ENCODE results near the gene CYB5R4. TPM values are rescaled to one million over a fixed set of nuclear protein-coding genes. Genes with fewer than 3 reads are reported as not detected.

CYB5R4 gene
- total and polyA plus RNA-seq, 4 donors = 11.1 to 14.8 (median 12.4) TPM

DNA sequence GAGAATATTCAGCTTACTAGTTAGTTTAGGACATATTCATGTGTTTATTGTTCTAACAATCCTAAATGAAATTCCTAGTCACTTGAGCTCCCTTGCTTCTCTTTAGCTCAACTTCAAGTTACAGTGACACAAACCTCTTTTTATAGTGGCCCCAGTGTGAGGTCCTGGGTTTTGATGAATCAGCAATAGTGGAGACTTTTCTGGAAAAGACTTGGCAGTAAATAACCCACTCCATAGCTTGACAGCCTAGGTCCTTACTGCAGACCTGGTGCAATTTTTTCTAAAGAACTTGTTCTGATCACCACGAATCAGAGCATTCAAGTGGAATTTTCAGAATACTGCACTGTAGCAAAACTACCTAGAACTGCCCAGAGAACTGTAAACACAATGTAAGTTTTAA, 13.2 kb upstream of the CYB5R4 start:
- DNase-seq (ENCODE audit: low read depth in 4 of 6, low spot score in 6 of 6) = no peak

DNA sequence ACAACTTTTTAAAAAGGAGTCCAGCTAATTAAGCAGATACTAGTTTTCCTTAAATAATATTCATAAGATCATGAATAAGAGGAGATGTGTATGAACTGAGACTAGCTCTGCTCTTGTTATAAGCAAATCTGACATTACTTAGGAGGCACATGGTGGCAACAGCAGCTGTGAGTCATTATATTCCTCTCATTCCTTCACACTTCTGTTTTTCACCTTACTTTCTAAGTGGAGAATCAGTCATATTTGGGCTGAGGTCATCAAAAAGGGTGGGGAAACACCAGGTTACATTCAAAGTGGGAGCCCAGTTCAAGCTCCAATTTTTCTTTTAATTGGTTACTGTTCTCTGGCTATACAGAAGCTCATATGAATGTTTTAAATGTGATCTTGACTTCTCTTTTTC, 12.3 kb upstream of the CYB5R4 start:
- no peak for DNase-seq (ENCODE audit: low read depth in 4 of 6, low spot score in 6 of 6)
- H3K9me3 ChIP-seq (ENCODE audit: control insufficient read depth, insufficient read depth, low read length) = no peaks in the 10 kb centered on the region
- H3K27me3 ChIP-seq (ENCODE audit: control insufficient read depth, insufficient read depth, low read length) = no peaks in the 10 kb centered on the region
- H3K36me3 ChIP-seq (ENCODE audit: control insufficient read depth, insufficient read depth, low read length) = no peaks in the 10 kb centered on the region
- H3K4me1 ChIP-seq (ENCODE audit: control insufficient read depth, insufficient read depth, low read length) = no peaks in the 10 kb centered on the region
- no peak overlapping the region for H3K27ac ChIP-seq (ENCODE audit: low read depth, low read length)
- no peak overlapping the region for H3K4me3 ChIP-seq (ENCODE audit: low read depth, low read length)

More for the DNA sequence above, 13.2 kb upstream of the CYB5R4 start:
- Histone ChIP-seq H3K27me3 (ENCODE audit: control insufficient read depth, insufficient read depth, low read length) (no peaks in the 10 kb centered on the region), H3K4me3 (ENCODE audit: low read depth, low read length) (no peak overlapping the region), H3K4me1 (ENCODE audit: control insufficient read depth, insufficient read depth, low read length) (no peaks in the 10 kb centered on the region), H3K9me3 (ENCODE audit: control insufficient read depth, insufficient read depth, low read length) (no peaks in the 10 kb centered on the region), H3K36me3 (ENCODE audit: control insufficient read depth, insufficient read depth, low read length) (no peaks in the 10 kb centered on the region), H3K27ac (ENCODE audit: low read depth, low read length) (no peak overlapping the region)
- 57% methylated on average over 1 of the region's 1 CpG for WGBS (ENCODE audit: insufficient coverage)

DNA sequence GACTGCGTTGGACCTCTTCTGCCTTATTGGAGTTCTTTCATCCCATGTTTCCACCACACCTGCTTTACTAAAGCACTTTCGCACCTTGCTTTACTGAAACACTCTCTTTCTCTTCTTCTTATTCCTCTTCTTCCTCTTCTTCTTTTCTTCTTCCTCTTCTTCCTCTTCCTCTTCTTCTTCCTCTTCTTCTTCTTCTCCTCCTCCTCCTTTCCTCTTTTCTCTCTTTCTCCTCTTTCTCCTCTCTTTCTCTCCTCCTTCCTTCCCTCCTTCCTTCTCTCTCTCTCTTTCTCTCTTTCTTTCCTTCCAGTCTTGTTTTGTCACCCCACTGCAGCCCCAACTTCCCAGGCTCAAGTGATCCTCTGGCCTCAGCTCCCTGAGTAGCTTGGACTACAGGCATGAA, 10.4 kb upstream of the CYB5R4 start:
- DNase-seq (ENCODE audit: low read depth in 4 of 6, low spot score in 6 of 6) = no peak
- no peak overlapping the region for H3K27ac ChIP-seq (ENCODE audit: low read depth, low read length)
- peaks cover 11% of the 10 kb centered on the region for H3K4me1 ChIP-seq (ENCODE audit: control insufficient read depth, insufficient read depth, low read length)
- no peaks in the 10 kb centered on the region for H3K27me3 ChIP-seq (ENCODE audit: control insufficient read depth, insufficient read depth, low read length)
- H3K9me3 ChIP-seq (ENCODE audit: control insufficient read depth, insufficient read depth, low read length) = no peaks in the 10 kb centered on the region
- 89% methylated on average over 2 of the region's 2 CpGs for WGBS (ENCODE audit: insufficient coverage)
- no peaks in the 10 kb centered on the region for H3K36me3 ChIP-seq (ENCODE audit: control insufficient read depth, insufficient read depth, low read length)
- no peak overlapping the region for H3K4me3 ChIP-seq (ENCODE audit: low read depth, low read length)

DNA sequence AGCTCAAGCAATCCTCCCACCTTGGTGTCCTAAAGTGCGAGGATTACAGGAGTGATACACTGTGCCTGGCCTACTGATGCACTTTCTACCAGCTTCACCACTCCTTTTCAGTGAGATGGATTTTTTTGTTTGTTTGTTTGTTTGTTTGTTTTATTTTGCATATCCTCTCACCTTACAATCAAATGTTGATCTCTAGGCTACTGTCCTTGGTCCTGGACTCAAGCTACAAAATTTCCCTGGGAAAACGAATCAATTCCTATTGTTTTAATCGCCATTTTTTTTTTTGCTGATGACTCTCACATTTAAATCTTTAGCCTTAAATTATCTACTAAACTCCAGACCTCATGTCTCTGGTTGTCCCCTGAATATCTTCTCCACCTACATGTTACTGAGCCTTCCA, 9.9 kb upstream of the CYB5R4 start:
- no peak overlapping the region for H3K27ac ChIP-seq (ENCODE audit: low read depth, low read length)
- H3K9me3 ChIP-seq (ENCODE audit: control insufficient read depth, insufficient read depth, low read length) = no peaks in the 10 kb centered on the region
- H3K36me3 ChIP-seq (ENCODE audit: control insufficient read depth, insufficient read depth, low read length) = no peaks in the 10 kb centered on the region
- DNase-seq (ENCODE audit: low read depth in 4 of 6, low spot score in 6 of 6) = no peak
- no peaks in the 10 kb centered on the region for H3K27me3 ChIP-seq (ENCODE audit: control insufficient read depth, insufficient read depth, low read length)
- peaks cover 11% of the 10 kb centered on the region for H3K4me1 ChIP-seq (ENCODE audit: control insufficient read depth, insufficient read depth, low read length)
- 79% methylated on average over 2 of the region's 3 CpGs for WGBS (ENCODE audit: insufficient coverage)
- H3K4me3 ChIP-seq (ENCODE audit: low read depth, low read length) = no peak overlapping the region

DNA sequence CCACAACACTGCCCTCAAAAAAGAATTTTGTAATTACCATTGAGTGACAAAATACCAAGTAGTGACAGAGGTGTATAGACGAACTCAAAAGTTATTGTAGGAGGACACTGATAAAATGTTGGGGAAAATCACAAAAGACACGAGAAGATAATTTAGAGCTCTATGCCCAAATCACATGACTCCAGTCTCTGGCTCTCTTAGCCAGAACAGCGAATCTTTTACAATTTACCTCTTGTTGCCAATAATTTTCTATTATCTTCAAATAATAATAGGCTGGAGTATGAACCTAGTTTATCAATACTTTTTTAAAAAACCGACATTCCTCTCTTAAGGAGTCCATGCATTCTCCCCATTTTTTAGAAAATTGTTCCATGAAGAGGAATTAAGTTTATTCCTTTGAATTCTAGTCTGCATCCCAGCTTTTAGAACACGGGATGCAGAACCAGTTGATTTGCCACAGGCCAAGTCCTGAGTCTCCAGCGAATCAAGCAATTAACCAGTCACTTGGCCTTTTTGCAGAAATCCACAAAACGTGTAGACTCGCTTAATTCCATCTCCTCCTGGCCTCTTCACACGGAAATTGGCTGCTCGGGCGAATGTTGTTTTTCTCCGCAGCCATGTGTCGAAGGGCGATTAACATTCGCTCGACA, 6.8 kb upstream of the CYB5R4 start:
- Histone ChIP-seq H3K27me3 (ENCODE audit: control insufficient read depth, insufficient read depth, low read length) (no peaks in the 10 kb centered on the region), H3K4me3 (ENCODE audit: low read depth, low read length) (peak overlapping the region; percentile 54), H3K36me3 (ENCODE audit: control insufficient read depth, insufficient read depth, low read length) (no peaks in the 10 kb centered on the region), H3K27ac (ENCODE audit: low read depth, low read length) (peak overlapping the region; percentile 57), H3K9me3 (ENCODE audit: control insufficient read depth, insufficient read depth, low read length) (no peaks in the 10 kb centered on the region), H3K4me1 (ENCODE audit: control insufficient read depth, insufficient read depth, low read length) (peaks cover 11% of the 10 kb centered on the region)
- peak in 2 of 6 donors; percentile 15 to 24 for DNase-seq (ENCODE audit: low read depth in 4 of 6, low spot score in 6 of 6)
- WGBS (ENCODE audit: insufficient coverage) = 0% methylated on average over 12 of the region's 16 CpGs

DNA sequence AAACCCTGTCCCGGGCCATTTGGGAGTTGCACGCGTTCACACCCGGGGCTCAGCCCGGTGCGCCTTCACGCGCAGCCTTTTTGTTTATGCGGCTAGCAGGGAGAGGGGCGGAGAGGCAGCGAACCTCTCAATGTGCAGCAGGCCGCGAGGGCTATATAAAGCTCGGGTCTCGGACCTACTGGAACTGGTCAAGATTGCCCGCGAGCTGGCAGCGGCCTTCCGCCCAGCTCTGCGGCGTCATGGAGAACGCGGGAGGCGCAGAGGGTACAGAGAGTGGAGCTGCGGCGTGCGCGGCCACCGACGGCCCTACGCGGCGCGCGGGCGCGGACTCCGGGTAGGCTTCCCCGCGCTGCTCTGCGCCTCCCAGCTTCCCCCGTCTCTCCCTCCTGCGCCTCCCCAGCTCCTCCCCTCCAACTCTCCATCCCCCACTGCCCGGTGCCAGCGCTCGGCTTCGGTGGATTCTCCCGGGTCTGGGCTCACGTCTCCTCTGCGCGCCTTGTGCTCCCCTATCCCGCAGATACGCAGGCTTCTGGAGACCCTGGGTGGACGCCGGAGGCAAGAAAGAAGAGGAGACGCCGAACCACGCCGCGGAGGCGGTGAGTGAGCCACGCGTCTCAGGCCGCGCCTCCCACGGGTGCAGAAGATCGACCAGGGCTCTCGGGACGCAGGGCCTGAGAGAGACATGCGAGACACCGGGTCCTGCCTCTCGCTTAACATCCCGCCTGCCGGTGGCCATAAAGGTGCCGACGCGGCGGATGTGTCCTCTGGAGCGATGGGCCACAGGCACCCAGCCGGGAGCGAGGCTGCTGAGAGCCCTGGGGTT, 6.1 kb upstream of the CYB5R4 start, which contains the start of gene RIPPLY2:
Gene RIPPLY2 (plus strand): TSS at position 183 of the 823 bp plus-strand sequence. CDS start 57 bp downstream, at position 240.
- under 1% methylated on average over 80 of the region's 81 CpGs for WGBS (ENCODE audit: insufficient coverage)
- Histone ChIP-seq H3K36me3 (ENCODE audit: control insufficient read depth, insufficient read depth, low read length) (no peaks in the 10 kb centered on the region), H3K4me1 (ENCODE audit: control insufficient read depth, insufficient read depth, low read length) (peaks cover 11% of the 10 kb centered on the region), H3K9me3 (ENCODE audit: control insufficient read depth, insufficient read depth, low read length) (no peaks in the 10 kb centered on the region), H3K4me3 (ENCODE audit: low read depth, low read length) (peak within 1 kb of the TSS; percentile 54), H3K27ac (ENCODE audit: low read depth, low read length) (peak within 1 kb of the TSS; percentile 57), H3K27me3 (ENCODE audit: control insufficient read depth, insufficient read depth, low read length) (no peaks in the 10 kb centered on the region)
- DNase-seq (ENCODE audit: low read depth in 4 of 6, low spot score in 6 of 6) = peak in 5 of 6 donors; percentile 30 to 92 (median 63)

DNA sequence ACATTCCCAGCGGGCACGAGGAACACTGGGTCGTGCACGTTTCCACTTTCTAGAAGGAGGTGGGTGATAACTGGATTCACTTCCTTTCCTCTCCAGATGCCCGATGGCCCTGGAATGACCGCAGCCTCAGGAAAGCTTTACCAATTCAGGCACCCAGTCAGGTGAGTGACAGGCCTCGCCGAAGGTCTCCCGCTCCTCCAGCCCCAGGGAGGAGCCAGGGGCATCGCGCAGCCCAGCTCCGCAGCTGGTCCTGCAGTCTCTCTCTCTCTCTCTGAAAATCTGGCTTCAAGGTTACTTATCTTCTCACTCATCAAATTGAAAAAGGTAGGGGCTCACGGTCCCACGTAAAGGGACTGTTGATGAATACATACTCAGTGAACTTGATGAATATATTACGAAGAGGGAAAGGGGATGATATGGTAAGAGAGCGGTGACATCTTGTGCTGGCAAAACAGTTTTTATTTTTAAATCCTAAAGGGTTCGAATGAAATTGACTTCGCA, 5.4 kb upstream of the CYB5R4 start:
- Histone ChIP-seq H3K27me3 (ENCODE audit: control insufficient read depth, insufficient read depth, low read length) (no peaks in the 10 kb centered on the region), H3K4me3 (ENCODE audit: low read depth, low read length) (peak overlapping the region; percentile 54), H3K9me3 (ENCODE audit: control insufficient read depth, insufficient read depth, low read length) (no peaks in the 10 kb centered on the region), H3K27ac (ENCODE audit: low read depth, low read length) (peak overlapping the region; percentile 57), H3K36me3 (ENCODE audit: control insufficient read depth, insufficient read depth, low read length) (no peaks in the 10 kb centered on the region), H3K4me1 (ENCODE audit: control insufficient read depth, insufficient read depth, low read length) (peaks cover 11% of the 10 kb centered on the region)
- 7% methylated on average over 18 of the region's 18 CpGs for WGBS (ENCODE audit: insufficient coverage)
- peak in 1 of 6 donors; percentile 57 for DNase-seq (ENCODE audit: low read depth in 4 of 6, low spot score in 6 of 6)

DNA sequence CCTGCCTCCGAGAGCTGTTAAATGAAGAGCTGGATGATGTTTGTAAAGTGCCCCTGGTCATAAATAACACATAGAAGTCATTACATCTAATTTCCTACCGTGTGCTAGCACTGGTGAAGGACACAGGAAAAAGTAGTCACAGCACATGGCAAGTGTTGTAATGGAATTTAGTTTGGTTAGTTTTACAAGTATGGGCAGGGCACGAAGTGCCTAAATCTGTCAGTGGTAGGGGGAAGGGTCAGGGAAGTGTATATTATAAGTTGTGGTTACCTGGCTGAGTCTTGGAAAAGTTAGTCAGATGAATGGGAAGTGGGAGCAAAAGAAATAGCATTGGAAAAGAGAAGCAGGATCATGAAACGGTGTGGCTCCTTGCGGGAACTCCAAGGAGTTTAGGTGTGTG, 4.7 kb upstream of the CYB5R4 start:
- Histone ChIP-seq H3K4me1 (ENCODE audit: control insufficient read depth, insufficient read depth, low read length) (peaks cover 11% of the 10 kb centered on the region), H3K27me3 (ENCODE audit: control insufficient read depth, insufficient read depth, low read length) (no peaks in the 10 kb centered on the region), H3K4me3 (ENCODE audit: low read depth, low read length) (no peak overlapping the region), H3K27ac (ENCODE audit: low read depth, low read length) (no peak overlapping the region), H3K36me3 (ENCODE audit: control insufficient read depth, insufficient read depth, low read length) (no peaks in the 10 kb centered on the region), H3K9me3 (ENCODE audit: control insufficient read depth, insufficient read depth, low read length) (no peaks in the 10 kb centered on the region)
- no peak for DNase-seq (ENCODE audit: low read depth in 4 of 6, low spot score in 6 of 6)
- WGBS (ENCODE audit: insufficient coverage) = 59% methylated on average over 3 of the region's 5 CpGs

DNA sequence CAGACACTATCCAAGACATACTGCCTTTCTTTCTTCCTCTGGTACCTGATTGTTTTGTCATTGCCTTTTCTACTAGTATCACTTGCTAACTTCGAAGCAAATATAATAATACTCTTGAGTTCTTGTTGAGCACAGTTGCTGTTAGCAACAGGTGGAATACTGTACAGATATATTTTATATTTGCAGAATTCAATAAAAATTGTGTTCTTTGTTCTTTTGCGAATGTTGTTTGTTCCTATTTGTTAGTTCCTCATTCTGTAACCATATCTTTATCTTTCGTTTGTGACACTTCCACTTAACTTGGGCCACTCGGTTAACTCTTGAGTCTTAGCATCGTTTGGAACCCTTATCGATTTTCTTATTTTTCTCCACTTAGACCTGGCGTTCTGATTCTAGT, 868 bp downstream of the CYB5R4 start:
- Histone ChIP-seq H3K27ac (ENCODE audit: low read depth, low read length) (no peak overlapping the region), H3K9me3 (ENCODE audit: control insufficient read depth, insufficient read depth, low read length) (no peaks in the 10 kb centered on the region), H3K36me3 (ENCODE audit: control insufficient read depth, insufficient read depth, low read length) (no peaks in the 10 kb centered on the region), H3K4me1 (ENCODE audit: control insufficient read depth, insufficient read depth, low read length) (no peaks in the 10 kb centered on the region), H3K27me3 (ENCODE audit: control insufficient read depth, insufficient read depth, low read length) (no peaks in the 10 kb centered on the region), H3K4me3 (ENCODE audit: low read depth, low read length) (peak overlapping the region; percentile 90)
- no CpG with 5 or more reads among the region's 7 CpGs for WGBS (ENCODE audit: insufficient coverage)
- DNase-seq (ENCODE audit: low read depth in 4 of 6, low spot score in 6 of 6) = no peak

Data from spinal cord (tissue), 10 donors.